Measurements from ENCODE around the gene YPEL4. TPM values are rescaled to one million over a fixed set of nuclear protein-coding genes. Genes with fewer than 3 reads are reported as not detected.

Gene YPEL4
- total RNA-seq, 1 donor from 2014 or later = 3.1 TPM

- ATAC-seq (no peak), DNase-seq (no peak)
- Histone ChIP-seq H3K9me3 (no peaks in the 10 kb centered on the region), H3K4me3 (no peak overlapping the region), H3K27me3 (ENCODE audit: low read depth) (no peaks in the 10 kb centered on the region), H3K4me1 (no peaks in the 10 kb centered on the region), H3K27ac (no peak overlapping the region), H3K36me3 (no peaks in the 10 kb centered on the region)
- intact Hi-C loops (cut with DNase I) = no loop called here
- TF ChIP-seq CTCF (IDR thresholded peaks at IDR 0.05) = no peak
Observed at GRCh38 chr11:57626895-57627294, 22.8 kb downstream of the YPEL4 start.

GRCh38 chr11:57624864-57625263, 24.8 kb downstream of the YPEL4 start:
- Histone ChIP-seq H3K9me3 (no peaks in the 10 kb centered on the region), H3K36me3 (no peaks in the 10 kb centered on the region), H3K27ac (no peak overlapping the region), H3K27me3 (ENCODE audit: low read depth) (no peaks in the 10 kb centered on the region), H3K4me1 (no peaks in the 10 kb centered on the region), H3K4me3 (no peak overlapping the region)
- intact Hi-C loops (cut with DNase I) = no loop called here
- ATAC-seq (no peak), DNase-seq (no peak)
- no peak for TF ChIP-seq CTCF (IDR thresholded peaks at IDR 0.05)

GRCh38 chr11:57622263-57622662, 27.4 kb downstream of the YPEL4 start:
- Histone ChIP-seq H3K4me3 (no peak overlapping the region), H3K9me3 (no peaks in the 10 kb centered on the region), H3K36me3 (no peaks in the 10 kb centered on the region), H3K4me1 (no peaks in the 10 kb centered on the region), H3K27ac (no peak overlapping the region), H3K27me3 (ENCODE audit: low read depth) (no peaks in the 10 kb centered on the region)
- no peak for DNase-seq
- intact Hi-C loops (cut with DNase I) = no loop called here
- TF ChIP-seq CTCF (IDR thresholded peaks at IDR 0.05) = no peak
- no peak for ATAC-seq

- ATAC-seq = no peak
- intact Hi-C loops (cut with DNase I) = no loop called here
Observed at GRCh38 chr11:57620467-57620866, 29.2 kb downstream of the YPEL4 start.

GRCh38 chr11:57619331-57619730, 30.4 kb downstream of the YPEL4 start:
- Histone ChIP-seq H3K4me3 (no peak overlapping the region), H3K27ac (no peak overlapping the region), H3K4me1 (no peaks in the 10 kb centered on the region), H3K27me3 (ENCODE audit: low read depth) (no peaks in the 10 kb centered on the region), H3K9me3 (no peaks in the 10 kb centered on the region), H3K36me3 (peaks cover 25% of the 10 kb centered on the region)
- TF ChIP-seq CTCF (IDR thresholded peaks at IDR 0.05) = no peak
- ATAC-seq (no peak), DNase-seq (no peak)
- intact Hi-C loops (cut with DNase I) = no loop called here

More at GRCh38 chr11:57620467-57620866, 29.2 kb downstream of the YPEL4 start:
- Histone ChIP-seq H3K27ac (no peak overlapping the region), H3K4me3 (no peak overlapping the region), H3K36me3 (peaks cover 14% of the 10 kb centered on the region), H3K27me3 (ENCODE audit: low read depth) (no peaks in the 10 kb centered on the region), H3K4me1 (no peaks in the 10 kb centered on the region), H3K9me3 (no peaks in the 10 kb centered on the region)
- no peak for TF ChIP-seq CTCF (IDR thresholded peaks at IDR 0.05)
- DNase-seq = no peak

- peaks cover 34% of the 10 kb centered on the region for H3K36me3 ChIP-seq
- ATAC-seq = no peak
- no peaks in the 10 kb centered on the region for H3K9me3 ChIP-seq
- TF ChIP-seq CTCF (IDR thresholded peaks at IDR 0.05) = no peak
- intact Hi-C loops (cut with DNase I) = no loop called here
- no peak overlapping the region for H3K4me3 ChIP-seq
- no peaks in the 10 kb centered on the region for H3K4me1 ChIP-seq
- H3K27ac ChIP-seq = no peak overlapping the region
- no peaks in the 10 kb centered on the region for H3K27me3 ChIP-seq (ENCODE audit: low read depth)
- no peak for DNase-seq
Observed at GRCh38 chr11:57618438-57618837, 31.3 kb downstream of the YPEL4 start.
